Skin of body (tissue), 2 donors: Measurements from ENCODE around the gene RNASE4. TPM values are rescaled to one million over a fixed set of nuclear protein-coding genes. Genes with fewer than 3 reads are reported as not detected.
"Not testable (repeated sequence)": the region's sequence is repeated elsewhere in the genome, so short reads cannot be mapped to it uniquely, and the experiment has no call there.

Experiments
- DNase-seq: peaks from one replicate; lab custom pipeline; 2025; lab: John Stamatoyannopoulos, UW
- total RNA-seq: library from RNA; depleted of rRNA; stranded (reverse); fragments of >200 nt; gene quantifications from one replicate; pipeline ENCODE4 v1.2.3, GENCODE V29; 2014

The RNASE4 gene
- total RNA-seq, 1 donor from 2014 or later: 31.1 TPM

- DNase-seq: no peak
Observed at GRCh38 chr14:20697273-20698017, 13.1 kb downstream of the RNASE4 start.

GRCh38 chr14:20698018-20698329 is 13.6 kb downstream of the RNASE4 start:
- DNase-seq: no peak

GRCh38 chr14:20698934-20699333 is 14.6 kb downstream of the RNASE4 start:
- no peak for DNase-seq

GRCh38 chr14:20699931-20700330 is 15.6 kb downstream of the RNASE4 start:
- no peak for DNase-seq

GRCh38 chr14:20700965-20701364 is 16.6 kb downstream of the RNASE4 start:
- not testable (repeated sequence) for DNase-seq

- DNase-seq: no peak
Observed at GRCh38 chr14:20706657-20707355, 22.4 kb downstream of the RNASE4 start.

- DNase-seq: no peak
Observed at GRCh38 chr14:20707622-20708021, 23.3 kb downstream of the RNASE4 start.

- no peak for DNase-seq
Observed at GRCh38 chr14:20711261-20711660, 26.9 kb downstream of the RNASE4 start.

- no peak for DNase-seq
Observed at GRCh38 chr14:20711685-20712084, 27.3 kb downstream of the RNASE4 start.

- DNase-seq: no peak
Observed at GRCh38 chr14:20712904-20713303, 28.5 kb downstream of the RNASE4 start.

- DNase-seq: no peak
Observed at GRCh38 chr14:20714593-20715250, 30.4 kb downstream of the RNASE4 start.

- no peak for DNase-seq
Observed at GRCh38 chr14:20719777-20720176, 35.4 kb downstream of the RNASE4 start.

- DNase-seq: no peak
Observed at GRCh38 chr14:20720741-20721140, 36.4 kb downstream of the RNASE4 start.

- DNase-seq: no peak
Observed at GRCh38 chr14:20722016-20722415, 37.7 kb downstream of the RNASE4 start.

- DNase-seq: no peak
Observed at GRCh38 chr14:20723488-20723887, 39.1 kb downstream of the RNASE4 start.

GRCh38 chr14:20726121-20726520 is 41.8 kb downstream of the RNASE4 start:
- DNase-seq: not testable (repeated sequence)

- no peak for DNase-seq
Observed at GRCh38 chr14:20726531-20726930, 42.2 kb downstream of the RNASE4 start.

GRCh38 chr14:20730891-20731290 is 46.5 kb downstream of the RNASE4 start:
- DNase-seq: no peak

- no peak for DNase-seq
Observed at GRCh38 chr14:20732477-20732876, 48.1 kb downstream of the RNASE4 start.

- no peak for DNase-seq
Observed at GRCh38 chr14:20732979-20733635, 48.7 kb downstream of the RNASE4 start.

GRCh38 chr14:20733684-20734429 is 49.5 kb downstream of the RNASE4 start:
- DNase-seq: no peak
